PFSK-1 (cell line): ENCODE data around the gene ZNF497.

Experiments used
- FOXP2 ChIP-seq: optimal IDR thresholded peaks from 2 replicates; pipeline ENCODE3; 2011; ENCODE audit warnings: borderline replicate concordance, control low read depth, inconsistent platforms; ENCODE audit not compliant: insufficient read depth; ENCODE audit errors: extremely low read length, extremely low read depth
- POLR2AphosphoS5 ChIP-seq: IDR thresholded peaks from 2 replicates; pipeline ENCODE4 v1.6.1; 2012; ENCODE audit warnings: low read depth, mild to moderate bottlenecking, control low read depth, low read length, moderate library complexity
- SIN3A ChIP-seq: IDR thresholded peaks from 2 replicates; pipeline ENCODE4 v1.6.1; 2012; ENCODE audit warnings: mild to moderate bottlenecking, low read length, moderate library complexity, borderline replicate concordance; ENCODE audit not compliant: insufficient read depth
- TAF1 ChIP-seq: IDR thresholded peaks from 2 replicates; pipeline ENCODE4 v1.6.1; 2012; ENCODE audit warnings: low read length, control low read depth, borderline replicate concordance; ENCODE audit not compliant: insufficient read depth
- TF ChIP-seq, protein P1 (sequence below), 2 experiments: IDR thresholded peaks; 2 replicates each; pipeline versions ENCODE4 v1.6.1 to v1.8.0; 2011 to 2012; ENCODE audit warnings: low read depth in 2 of 2, low read length in 2 of 2, control low read depth in 1 of 2, inconsistent platforms in 1 of 2, mild to moderate bottlenecking in 1 of 2, moderate library complexity in 1 of 2; ENCODE audit not compliant: insufficient read depth in 1 of 2

The ZNF497 gene

DNA sequence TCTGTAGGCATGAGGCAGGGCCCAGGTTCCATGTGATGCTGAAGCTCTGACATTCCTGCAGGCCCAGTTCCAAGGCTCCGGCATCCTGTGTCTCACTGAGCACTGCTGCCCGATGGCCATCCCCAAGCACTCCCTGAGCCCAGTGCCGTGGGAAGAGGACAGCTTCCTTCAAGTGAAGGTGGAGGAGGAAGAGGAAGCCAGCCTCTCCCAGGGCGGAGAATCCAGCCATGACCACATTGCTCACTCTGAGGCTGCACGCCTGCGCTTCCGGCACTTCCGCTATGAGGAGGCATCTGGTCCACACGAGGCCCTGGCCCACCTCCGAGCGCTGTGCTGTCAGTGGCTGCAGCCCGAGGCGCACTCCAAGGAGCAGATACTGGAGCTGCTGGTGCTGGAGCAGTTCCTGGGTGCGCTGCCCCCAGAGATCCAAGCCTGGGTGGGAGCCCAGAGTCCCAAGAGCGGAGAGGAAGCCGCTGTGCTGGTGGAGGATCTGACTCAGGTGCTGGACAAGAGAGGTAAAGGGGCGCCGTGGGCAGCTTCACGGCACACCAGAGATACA, 27.8 kb downstream of the ZNF497 start:
- TF ChIP-seq FOXP2, result no peak
- TF ChIP-seq, protein P1, sequence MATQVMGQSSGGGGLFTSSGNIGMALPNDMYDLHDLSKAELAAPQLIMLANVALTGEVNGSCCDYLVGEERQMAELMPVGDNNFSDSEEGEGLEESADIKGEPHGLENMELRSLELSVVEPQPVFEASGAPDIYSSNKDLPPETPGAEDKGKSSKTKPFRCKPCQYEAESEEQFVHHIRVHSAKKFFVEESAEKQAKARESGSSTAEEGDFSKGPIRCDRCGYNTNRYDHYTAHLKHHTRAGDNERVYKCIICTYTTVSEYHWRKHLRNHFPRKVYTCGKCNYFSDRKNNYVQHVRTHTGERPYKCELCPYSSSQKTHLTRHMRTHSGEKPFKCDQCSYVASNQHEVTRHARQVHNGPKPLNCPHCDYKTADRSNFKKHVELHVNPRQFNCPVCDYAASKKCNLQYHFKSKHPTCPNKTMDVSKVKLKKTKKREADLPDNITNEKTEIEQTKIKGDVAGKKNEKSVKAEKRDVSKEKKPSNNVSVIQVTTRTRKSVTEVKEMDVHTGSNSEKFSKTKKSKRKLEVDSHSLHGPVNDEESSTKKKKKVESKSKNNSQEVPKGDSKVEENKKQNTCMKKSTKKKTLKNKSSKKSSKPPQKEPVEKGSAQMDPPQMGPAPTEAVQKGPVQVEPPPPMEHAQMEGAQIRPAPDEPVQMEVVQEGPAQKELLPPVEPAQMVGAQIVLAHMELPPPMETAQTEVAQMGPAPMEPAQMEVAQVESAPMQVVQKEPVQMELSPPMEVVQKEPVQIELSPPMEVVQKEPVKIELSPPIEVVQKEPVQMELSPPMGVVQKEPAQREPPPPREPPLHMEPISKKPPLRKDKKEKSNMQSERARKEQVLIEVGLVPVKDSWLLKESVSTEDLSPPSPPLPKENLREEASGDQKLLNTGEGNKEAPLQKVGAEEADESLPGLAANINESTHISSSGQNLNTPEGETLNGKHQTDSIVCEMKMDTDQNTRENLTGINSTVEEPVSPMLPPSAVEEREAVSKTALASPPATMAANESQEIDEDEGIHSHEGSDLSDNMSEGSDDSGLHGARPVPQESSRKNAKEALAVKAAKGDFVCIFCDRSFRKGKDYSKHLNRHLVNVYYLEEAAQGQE (IDR thresholded peaks at IDR 0.05; ENCODE audit: insufficient read depth in 1 of 2, low read depth in 2 of 2, low read length in 2 of 2), result no peak
- no peak for TF ChIP-seq TAF1
- TF ChIP-seq SIN3A, result no peak

DNA sequence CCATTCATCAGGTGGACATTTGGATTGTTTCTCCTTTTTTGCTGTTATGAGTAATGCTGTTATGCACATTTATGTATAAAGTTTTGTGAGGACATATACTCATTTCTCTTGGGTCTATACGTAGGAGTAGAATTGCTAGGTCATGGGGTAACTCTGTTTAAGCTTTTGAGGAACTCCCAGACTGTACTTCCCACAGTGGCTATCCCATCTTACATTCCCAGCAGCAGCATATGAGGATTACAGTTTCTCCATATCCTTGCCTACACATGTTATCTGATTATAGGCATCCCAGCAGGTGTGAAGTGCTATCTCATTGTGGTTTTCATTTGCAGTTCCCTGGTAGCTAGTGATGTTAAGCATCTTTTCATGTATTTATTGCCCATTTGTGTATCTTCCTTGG, 29.9 kb downstream of the ZNF497 start:
- no peak for TF ChIP-seq SIN3A
- no peak for TF ChIP-seq TAF1

DNA sequence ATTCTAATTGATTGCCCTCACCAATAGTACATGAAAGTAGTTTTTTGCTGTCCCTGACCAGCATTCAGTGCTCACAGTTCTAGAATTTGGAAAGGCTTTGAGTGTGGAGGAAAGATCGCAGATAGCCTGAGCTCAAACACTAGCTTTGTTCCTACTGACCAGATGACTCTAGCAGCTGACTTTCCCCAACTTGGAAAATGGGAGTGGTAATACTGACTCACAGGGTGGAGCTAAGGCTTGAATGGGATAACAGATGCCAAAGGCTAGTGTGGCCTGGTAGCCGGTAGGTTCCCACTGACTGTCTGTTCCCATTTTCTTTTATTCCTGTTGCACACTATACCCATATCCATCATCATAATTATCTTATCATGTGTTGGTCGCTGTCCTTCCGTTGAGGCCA, 32.1 kb downstream of the ZNF497 start:
- TF ChIP-seq FOXP2 (no peak), SIN3A (no peak), TAF1 (no peak), POLR2AphosphoS5 (no peak)
- TF ChIP-seq, protein P1 (IDR thresholded peaks at IDR 0.05; ENCODE audit: insufficient read depth in 1 of 2, low read depth in 2 of 2, low read length in 2 of 2), result no peak

DNA sequence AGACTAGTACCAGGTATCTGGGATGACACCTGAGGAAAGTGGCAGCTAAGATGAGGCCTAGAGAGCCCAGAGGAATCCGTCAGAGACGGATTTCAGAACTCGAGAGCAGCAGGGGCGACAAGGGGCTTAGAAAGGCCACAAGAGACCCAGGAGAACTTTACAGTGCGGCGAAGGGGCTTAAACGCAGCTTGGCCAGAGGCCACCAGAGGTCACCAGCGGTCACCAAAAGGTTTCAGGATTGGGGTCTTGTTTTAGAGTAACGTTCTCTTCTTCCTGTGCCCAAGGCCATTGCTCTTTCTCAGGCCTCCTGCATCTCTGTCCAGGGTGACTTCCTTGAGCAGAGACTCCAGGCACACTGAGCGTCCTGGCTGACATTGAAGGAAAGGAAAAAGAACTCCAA, 33.6 kb downstream of the ZNF497 start:
- TF ChIP-seq FOXP2 (no peak), SIN3A (no peak), POLR2AphosphoS5 (no peak), TAF1 (no peak)
- TF ChIP-seq, protein P1 (IDR thresholded peaks at IDR 0.05; ENCODE audit: insufficient read depth in 1 of 2, low read depth in 2 of 2, low read length in 2 of 2), result no peak

DNA sequence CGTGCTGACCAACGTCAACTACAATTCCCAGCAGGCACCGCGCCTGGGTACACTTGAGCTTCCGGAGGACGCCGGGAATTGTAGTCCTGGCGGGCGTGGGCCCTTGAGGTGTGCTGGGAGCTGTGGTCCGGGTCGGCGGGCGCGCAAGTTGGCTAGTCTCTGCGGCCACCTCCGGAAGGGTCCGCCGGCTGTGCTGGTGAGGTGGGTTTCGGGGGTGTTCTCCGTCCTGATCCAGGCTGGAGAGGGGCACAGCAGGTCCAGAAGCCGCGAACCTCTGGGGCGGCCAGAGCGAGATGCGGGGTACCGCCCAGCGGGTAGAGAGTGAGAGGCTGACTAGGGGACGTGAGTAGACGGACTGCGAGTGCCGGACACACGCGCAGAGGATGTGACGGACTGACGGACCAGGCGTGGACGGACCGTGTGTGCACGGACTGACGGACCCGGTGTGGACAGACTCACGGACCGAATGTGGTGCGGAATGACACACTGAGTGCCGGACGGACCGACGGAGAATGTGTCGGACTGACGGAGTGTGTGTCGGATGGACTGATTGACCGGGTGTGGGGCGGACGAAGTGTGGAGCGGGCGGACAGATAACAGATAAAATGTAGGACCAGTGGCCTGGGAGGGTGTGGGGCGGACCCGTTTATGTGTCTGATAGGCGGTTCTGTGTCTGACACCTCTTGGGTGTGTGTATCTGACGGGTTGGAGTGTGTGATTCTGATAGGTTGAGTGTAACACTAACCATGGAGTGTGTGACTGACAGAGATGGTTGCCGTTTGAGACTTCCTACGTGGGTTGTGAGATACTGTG, 35.4 kb downstream of the ZNF497 start, which contains the start of gene ZSCAN22:
ZSCAN22 (plus strand) TSS at position 81 of the 813 bp plus-strand sequence. CDS start 7,809 bp downstream, outside the sequence.
- TF ChIP-seq TAF1 (peak; percentile 91; the same call in 1 of the 2 replicates), POLR2AphosphoS5 (peak; percentile 87), FOXP2 (peak; percentile 98), SIN3A (peak; percentile 76; the same call in 1 of the 2 replicates)
- TF ChIP-seq, protein P1 (IDR thresholded peaks at IDR 0.05; ENCODE audit: insufficient read depth in 1 of 2, low read depth in 2 of 2, low read length in 2 of 2), result 0 out of 4 replicates have a peak, but pooled peaks of 1 of the 2 experiments have one; percentile 51
